ENCODE data around the gene TPSAB1.
"Not testable (repeated sequence)": the region's sequence is repeated elsewhere in the genome, so short reads cannot be mapped to it uniquely, and the experiment has no call there.

DNA sequence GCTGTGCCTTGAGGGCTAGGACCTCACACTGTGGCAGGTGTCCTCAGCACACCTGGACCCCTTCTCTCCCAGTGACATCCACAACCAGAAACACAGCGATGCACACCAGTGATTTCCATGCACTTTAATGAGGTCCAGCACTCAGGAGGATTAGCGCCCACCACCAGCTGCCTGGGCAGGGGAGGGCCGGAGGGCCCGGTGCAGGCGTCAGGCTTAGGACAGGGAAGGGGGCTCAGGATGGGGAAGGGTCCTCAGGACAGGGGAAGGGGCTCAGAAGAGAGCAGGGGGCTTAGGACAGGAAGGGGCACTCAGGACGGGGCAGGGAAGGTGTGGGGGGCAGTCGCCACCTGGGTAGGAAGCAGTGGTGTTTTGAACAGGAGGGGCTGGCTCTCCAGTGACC is 12.3 kb upstream of the TPSAB1 start:
- TF ChIP-seq, protein P1, sequence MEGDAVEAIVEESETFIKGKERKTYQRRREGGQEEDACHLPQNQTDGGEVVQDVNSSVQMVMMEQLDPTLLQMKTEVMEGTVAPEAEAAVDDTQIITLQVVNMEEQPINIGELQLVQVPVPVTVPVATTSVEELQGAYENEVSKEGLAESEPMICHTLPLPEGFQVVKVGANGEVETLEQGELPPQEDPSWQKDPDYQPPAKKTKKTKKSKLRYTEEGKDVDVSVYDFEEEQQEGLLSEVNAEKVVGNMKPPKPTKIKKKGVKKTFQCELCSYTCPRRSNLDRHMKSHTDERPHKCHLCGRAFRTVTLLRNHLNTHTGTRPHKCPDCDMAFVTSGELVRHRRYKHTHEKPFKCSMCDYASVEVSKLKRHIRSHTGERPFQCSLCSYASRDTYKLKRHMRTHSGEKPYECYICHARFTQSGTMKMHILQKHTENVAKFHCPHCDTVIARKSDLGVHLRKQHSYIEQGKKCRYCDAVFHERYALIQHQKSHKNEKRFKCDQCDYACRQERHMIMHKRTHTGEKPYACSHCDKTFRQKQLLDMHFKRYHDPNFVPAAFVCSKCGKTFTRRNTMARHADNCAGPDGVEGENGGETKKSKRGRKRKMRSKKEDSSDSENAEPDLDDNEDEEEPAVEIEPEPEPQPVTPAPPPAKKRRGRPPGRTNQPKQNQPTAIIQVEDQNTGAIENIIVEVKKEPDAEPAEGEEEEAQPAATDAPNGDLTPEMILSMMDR (conservative IDR thresholded peaks at IDR 0.05; ENCODE audit: low read length): not testable (repeated sequence)
- TF ChIP-seq EZH2phosphoT487 (IDR thresholded peaks at IDR 0.05; ENCODE audit: borderline replicate concordance): not testable (repeated sequence)
